ENCODE results near the gene C8B.

C8B gene

GRCh38 chr1:56910441-56910985, 55.3 kb downstream of the C8B start:
- TF ChIP-seq CTCF (IDR thresholded peaks at IDR 0.05), result no peak
- H3K4me3 ChIP-seq (ENCODE audit: low read depth in 1 of 2, low read length in 1 of 2), result no peak overlapping the region
- no peaks in the 10 kb centered on the region for H3K36me3 ChIP-seq
- H3K27me3 ChIP-seq, result no peaks in the 10 kb centered on the region
- no peak overlapping the region for H3K27ac ChIP-seq
- H3K4me1 ChIP-seq (ENCODE audit: control insufficient read depth in 1 of 2, insufficient read depth in 1 of 2, low read depth in 1 of 2, low read length in 1 of 2), result peaks cover 0 to 11% of the 10 kb centered on the region in 2 experiments
- no peaks in the 10 kb centered on the region for H3K9me3 ChIP-seq

GRCh38 chr1:56908619-56909221, 57.1 kb downstream of the C8B start:
- no peak for TF ChIP-seq CTCF (IDR thresholded peaks at IDR 0.05)
- Histone ChIP-seq H3K27ac (no peak overlapping the region), H3K27me3 (no peaks in the 10 kb centered on the region), H3K4me1 (ENCODE audit: control insufficient read depth in 1 of 2, insufficient read depth in 1 of 2, low read depth in 1 of 2, low read length in 1 of 2) (peaks cover 0 to 11% of the 10 kb centered on the region in 2 experiments), H3K4me3 (ENCODE audit: low read depth in 1 of 2, low read length in 1 of 2) (no peak overlapping the region), H3K9me3 (no peaks in the 10 kb centered on the region), H3K36me3 (no peaks in the 10 kb centered on the region)

GRCh38 chr1:56905667-56906066, 60.1 kb downstream of the C8B start:
- Histone ChIP-seq H3K4me1 (ENCODE audit: control insufficient read depth in 1 of 2, insufficient read depth in 1 of 2, low read depth in 1 of 2, low read length in 1 of 2) (peaks cover 0 to 11% of the 10 kb centered on the region in 2 experiments), H3K36me3 (no peaks in the 10 kb centered on the region), H3K27me3 (no peaks in the 10 kb centered on the region), H3K9me3 (no peaks in the 10 kb centered on the region), H3K4me3 (ENCODE audit: low read depth in 1 of 2, low read length in 1 of 2) (no peak overlapping the region), H3K27ac (no peak overlapping the region)
- no peak for TF ChIP-seq CTCF (IDR thresholded peaks at IDR 0.05)

- Histone ChIP-seq H3K27ac (no peak overlapping the region), H3K27me3 (no peaks in the 10 kb centered on the region), H3K4me3 (ENCODE audit: low read depth in 1 of 2, low read length in 1 of 2) (no peak overlapping the region), H3K4me1 (ENCODE audit: control insufficient read depth in 1 of 2, insufficient read depth in 1 of 2, low read depth in 1 of 2, low read length in 1 of 2) (peaks cover 0 to 6% of the 10 kb centered on the region in 2 experiments), H3K36me3 (no peaks in the 10 kb centered on the region), H3K9me3 (no peaks in the 10 kb centered on the region)
- no peak for TF ChIP-seq CTCF (IDR thresholded peaks at IDR 0.05)
These were observed 61.0 kb downstream of the C8B start for GRCh38 chr1:56904663-56905397.

GRCh38 chr1:56903778-56904177, 62.0 kb downstream of the C8B start:
- no peak overlapping the region for H3K27ac ChIP-seq
- H3K4me3 ChIP-seq (ENCODE audit: low read depth in 1 of 2, low read length in 1 of 2), result no peak overlapping the region
- H3K36me3 ChIP-seq, result no peaks in the 10 kb centered on the region
- TF ChIP-seq CTCF (IDR thresholded peaks at IDR 0.05), result no peak
- H3K27me3 ChIP-seq, result no peaks in the 10 kb centered on the region
- no peaks in the 10 kb centered on the region for H3K9me3 ChIP-seq
- peaks cover 0 to 1% of the 10 kb centered on the region in 2 experiments for H3K4me1 ChIP-seq (ENCODE audit: control insufficient read depth in 1 of 2, insufficient read depth in 1 of 2, low read depth in 1 of 2, low read length in 1 of 2)

Data from neutrophil (primary cell).